GF-D8 (cell line): ENCODE results near the gene PLA2G12B.
"Not testable (repeated sequence)": the region's sequence is repeated elsewhere in the genome, so short reads cannot be mapped to it uniquely, and the experiment has no call there.

Source experiments
- DNase-seq: peaks from one replicate; lab custom pipeline; 2025; lab: John Stamatoyannopoulos, UW

PLA2G12B gene

GRCh38 chr10:72954596-72955554 lies at the start of gene PLA2G12B:
TSS of gene PLA2G12B (minus strand) at chr10:72954806. CDS start at chr10:72954685, 121 bp downstream.
- no peak for DNase-seq

DNA sequence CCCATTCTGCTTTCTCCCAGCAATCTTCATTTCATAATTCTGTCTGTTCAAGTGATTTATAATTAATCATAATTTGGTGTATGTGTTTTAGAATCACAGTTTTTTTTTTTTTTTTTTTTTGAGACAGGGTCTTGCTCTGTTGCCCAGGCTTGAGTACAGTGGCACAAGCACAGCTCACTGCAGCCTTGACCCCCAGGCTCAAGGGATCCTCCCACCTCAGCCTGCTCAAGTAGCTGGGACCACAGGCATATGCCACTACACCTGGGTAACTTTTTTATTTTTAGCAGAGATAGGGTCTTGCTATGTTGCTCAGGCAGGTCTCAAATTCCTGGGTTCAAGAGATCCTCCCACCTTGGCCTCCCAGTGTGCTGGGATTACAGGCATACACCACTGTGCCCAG lies 49.2 kb upstream of the PLA2G12B start:
- no peak for DNase-seq

DNA sequence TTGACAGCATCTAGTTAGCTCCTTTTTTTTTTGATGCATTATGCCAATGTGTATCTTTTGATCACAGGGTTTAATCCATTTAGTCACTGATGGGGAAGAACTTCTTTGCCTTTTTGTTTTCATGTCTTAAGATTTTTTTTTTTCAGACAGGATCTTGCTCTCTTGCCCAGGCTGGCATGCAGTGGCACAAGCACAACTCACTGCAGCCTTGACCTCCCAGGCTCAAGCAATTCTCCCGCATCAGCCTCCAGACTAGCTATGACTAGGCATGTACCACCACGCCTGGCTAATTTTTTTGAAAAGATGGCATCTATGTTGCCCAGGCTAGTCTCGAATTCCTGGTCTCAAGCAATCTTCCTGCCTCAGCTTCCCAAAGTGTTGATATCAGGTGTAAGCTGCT lies 46.4 kb upstream of the PLA2G12B start:
- no peak for DNase-seq

DNA sequence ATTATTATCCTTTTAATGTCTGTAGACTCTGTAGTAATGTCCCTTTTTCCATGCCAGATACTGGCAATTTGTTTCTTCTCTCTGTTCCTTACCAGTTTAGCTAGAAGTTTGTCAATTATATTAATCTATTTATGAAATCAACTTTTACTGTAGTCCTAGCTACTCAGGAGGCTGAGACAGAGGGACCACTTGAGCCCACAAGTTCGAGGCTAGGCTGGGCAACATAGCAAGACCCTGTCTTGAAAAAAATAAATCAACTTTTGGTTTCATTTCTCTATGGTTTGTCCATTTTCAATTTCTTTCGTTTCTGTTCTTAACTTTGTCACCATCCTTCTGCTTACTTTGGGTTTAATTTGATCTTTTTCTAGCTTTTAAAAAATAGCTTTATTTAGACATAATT lies 42.5 kb upstream of the PLA2G12B start:
- no peak for DNase-seq

- DNase-seq: not testable (repeated sequence)
Observed at GRCh38 chr10:72995459-72995858, 40.9 kb upstream of the PLA2G12B start.

GRCh38 chr10:72989771-72990170 lies 35.2 kb upstream of the PLA2G12B start:
- DNase-seq: not testable (repeated sequence)

DNA sequence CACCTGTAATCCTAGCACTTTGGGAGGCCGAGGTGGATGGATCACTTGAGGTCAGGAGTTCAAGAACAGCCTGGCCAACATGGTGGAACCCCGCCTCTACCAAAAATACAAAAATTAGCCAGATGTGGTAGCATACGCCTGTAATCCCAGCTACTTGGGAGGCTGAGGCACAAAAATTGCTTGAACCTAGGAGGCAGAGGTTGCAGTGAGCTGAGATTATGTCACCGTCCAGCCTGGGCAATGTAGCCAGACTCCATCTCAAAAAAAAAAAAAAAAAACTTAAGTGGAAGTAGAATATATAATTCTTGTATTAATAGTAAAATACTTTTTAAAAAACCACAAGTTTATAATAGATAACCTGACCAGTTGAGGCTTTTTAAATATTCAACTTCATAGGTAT lies 30.0 kb upstream of the PLA2G12B start:
- DNase-seq: not testable (repeated sequence)

- DNase-seq: no peak
Observed at GRCh38 chr10:72981882-72982529, 27.4 kb upstream of the PLA2G12B start.

GRCh38 chr10:72981028-72981881 lies 26.6 kb upstream of the PLA2G12B start:
- DNase-seq: no peak

DNA sequence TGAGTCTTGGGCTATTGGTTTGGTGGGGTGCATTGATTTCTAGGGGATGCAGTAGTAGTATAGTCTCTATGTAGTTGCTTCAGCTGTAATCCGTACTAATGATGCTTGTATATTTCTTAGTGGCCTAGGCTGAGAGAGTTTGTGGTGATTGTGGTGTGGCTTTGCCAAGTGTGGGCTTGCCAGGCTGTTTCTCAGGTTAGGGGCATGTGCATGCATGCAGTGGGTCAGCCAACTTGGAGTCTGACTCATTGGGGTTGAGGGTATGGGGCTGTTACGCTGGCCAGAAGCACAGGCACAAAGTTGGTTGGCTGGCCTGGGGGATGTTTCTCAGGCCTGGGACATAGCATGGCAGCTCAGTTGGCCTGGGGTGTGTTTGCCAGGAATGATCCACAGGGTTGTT lies 25.7 kb upstream of the PLA2G12B start:
- DNase-seq: no peak

DNA sequence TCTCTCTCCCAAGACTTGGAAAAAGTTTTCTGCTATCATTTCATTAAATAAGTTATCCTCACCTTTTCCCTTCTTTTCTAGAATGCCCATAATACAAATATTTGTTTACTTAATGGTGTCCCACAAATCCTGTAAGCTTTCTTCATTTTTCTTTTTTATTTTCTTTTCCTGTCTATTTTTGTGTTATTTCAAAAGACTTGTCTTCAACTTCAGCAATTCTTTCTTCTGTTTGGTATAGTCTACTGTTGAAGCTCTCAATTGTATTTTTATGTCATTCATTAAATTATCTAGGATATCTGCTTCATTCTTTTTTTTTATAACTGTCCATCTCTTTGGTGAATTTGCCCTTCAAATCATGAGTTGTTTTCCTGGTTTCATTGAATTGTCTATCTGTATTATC lies 25.1 kb upstream of the PLA2G12B start:
- no peak for DNase-seq

GRCh38 chr10:72976886-72977285 lies 22.3 kb upstream of the PLA2G12B start:
- no peak for DNase-seq

DNA sequence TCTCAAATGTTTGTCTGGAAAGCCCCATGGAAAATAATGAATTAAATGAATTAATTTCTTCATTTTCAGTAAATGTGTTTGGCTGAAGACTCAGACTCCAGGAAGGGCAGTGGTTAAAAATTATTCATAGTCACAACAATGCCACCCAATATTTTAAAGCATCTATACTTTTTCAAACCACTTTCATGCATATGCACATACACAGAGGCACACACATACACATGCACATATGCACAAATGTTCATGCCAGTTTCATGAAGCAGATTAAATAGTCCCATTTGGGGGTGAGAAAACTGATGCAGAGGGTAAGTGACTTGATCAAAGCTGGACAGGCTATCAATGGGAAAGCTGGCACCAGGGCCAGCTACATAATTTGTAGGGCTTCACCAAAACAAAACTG lies 1.4 kb upstream of the PLA2G12B start:
- no peak for DNase-seq

GRCh38 chr10:72954230-72954595 lies 393 bp downstream of the PLA2G12B start:
- no peak for DNase-seq

DNA sequence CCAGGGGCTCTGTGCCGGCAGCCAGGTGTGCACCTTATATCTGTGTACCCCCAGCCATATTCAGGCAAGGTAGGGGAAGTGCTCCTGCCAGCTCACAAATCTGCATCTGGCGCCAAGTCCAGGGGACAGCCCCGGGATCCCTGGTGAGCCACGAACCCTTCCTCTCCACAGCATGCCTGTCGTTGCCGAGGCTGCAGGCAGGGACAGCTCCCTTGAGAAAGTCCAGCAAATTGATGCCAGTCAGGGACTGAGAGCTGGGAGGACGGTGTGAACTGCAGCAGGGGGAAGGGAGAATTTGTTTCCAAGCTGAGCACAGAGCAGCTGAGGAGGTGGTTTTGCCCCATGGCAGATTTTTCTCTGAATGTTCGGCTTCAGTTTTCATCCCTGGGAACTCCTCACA lies 919 bp downstream of the PLA2G12B start:
- DNase-seq: no peak

- no peak for DNase-seq
Observed at GRCh38 chr10:72952642-72953158, 1.9 kb downstream of the PLA2G12B start.

- DNase-seq: no peak
Observed at GRCh38 chr10:72952189-72952588, 2.4 kb downstream of the PLA2G12B start.

- no peak for DNase-seq
Observed at GRCh38 chr10:72951760-72952159, 2.8 kb downstream of the PLA2G12B start.

DNA sequence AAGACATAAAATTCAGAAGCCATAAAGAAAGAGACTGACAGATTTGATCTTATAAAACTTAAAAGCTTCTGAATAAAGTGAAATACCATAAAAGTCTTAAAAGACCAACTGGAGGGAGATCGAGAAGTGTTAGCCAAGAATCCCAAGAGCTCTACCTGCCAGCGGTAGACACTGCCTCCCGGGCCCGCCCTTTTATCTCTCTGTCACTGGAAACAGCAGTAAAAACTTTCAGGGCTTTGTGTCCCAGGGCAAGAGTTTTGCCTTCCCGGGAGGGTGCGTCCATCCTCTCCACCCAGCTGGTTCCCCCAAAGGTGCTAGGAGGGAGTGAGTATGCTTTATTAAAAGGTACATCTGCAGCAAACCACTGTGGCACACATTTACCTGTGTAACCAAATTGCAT lies 5.8 kb downstream of the PLA2G12B start:
- no peak for DNase-seq

DNA sequence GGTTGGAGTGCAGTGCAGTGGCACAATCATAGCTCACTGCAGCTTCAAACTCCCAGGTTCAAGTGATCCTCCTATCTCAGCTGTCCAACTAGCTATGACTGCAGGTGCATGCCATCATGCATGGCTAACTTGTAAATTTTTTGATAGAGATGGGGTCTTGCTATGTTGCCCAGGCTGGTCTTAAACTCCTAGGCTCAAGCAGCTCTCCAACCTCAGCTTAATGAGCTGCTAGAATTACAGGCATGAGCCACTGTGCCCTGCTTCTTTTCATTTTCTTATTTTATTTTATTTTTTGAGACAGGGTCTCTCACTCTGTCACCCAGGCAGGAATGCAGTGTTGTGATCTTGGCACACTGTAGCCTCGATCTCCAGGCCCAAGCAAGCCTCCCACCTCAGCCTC lies 7.6 kb downstream of the PLA2G12B start:
- no peak for DNase-seq

DNA sequence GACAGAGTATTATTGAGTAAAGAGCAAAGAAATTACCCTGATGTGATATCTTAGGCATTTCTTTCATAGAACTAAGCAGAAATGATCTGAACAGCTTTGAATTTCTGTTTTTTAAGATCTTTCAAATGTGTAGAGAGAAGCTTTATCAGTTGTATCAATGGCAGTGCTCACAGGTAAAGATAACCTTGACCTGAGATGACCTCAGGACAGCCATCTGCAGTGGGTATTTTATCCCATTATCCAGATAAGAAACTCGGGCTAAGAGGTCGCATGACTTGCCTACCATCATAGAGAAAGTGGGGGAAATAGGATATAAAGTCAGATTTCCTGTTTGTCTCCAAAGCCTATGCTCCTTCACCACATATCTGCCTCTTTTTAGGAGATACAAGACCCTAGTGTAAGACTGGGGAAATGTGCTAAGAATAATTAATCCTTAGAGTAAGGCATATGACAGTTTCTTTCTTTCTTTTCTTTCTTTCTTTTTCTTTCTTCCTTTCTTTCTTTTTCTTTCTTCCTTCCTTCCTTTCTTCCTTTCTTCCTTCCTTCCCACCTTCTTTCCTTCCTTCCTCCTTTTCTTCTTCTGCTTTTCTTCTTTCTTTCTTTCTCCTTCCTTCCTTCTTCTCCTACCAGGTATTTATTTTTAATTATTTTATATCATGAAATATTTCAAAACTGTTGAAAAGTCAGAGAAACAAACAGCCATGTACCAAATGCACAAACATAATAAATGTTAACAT lies 10.9 kb downstream of the PLA2G12B start:
- no peak for DNase-seq
